Hepatocyte (in vitro differentiated cells): ENCODE results near the gene ADAM10. TPM values are rescaled to one million over a fixed set of nuclear protein-coding genes. Genes with fewer than 3 reads are reported as not detected.

Source experiments
- DNase-seq: peaks from one replicate; pipeline ENCODE4 v3.0.0-alpha.2; 2016; ENCODE audit warnings: low spot score
- H2AFZ ChIP-seq: fragments of 200-600 bp; sonication (generic); 2 replicates; pipeline ENCODE4 v1.6.0; 2016; ENCODE audit warnings: antibody characterized with exemption, mild to moderate bottlenecking
- H3K27ac ChIP-seq: fragments of 200-600 bp; sonication (generic); 2 replicates; pipeline ENCODE4 v1.5.1; 2016; ENCODE audit warnings: mild to moderate bottlenecking
- H3K27me3 ChIP-seq: fragments of 200-600 bp; sonication (generic); 2 replicates; pipeline ENCODE4 v1.6.1; 2016
- H3K36me3 ChIP-seq: fragments of 200-600 bp; sonication (generic); replicated peaks from 2 replicates; pipeline ENCODE4 v1.5.1; 2016; ENCODE audit warnings: low read depth; ENCODE audit not compliant: insufficient read depth
- H3K4me1 ChIP-seq: fragments of 200-600 bp; sonication (generic); 2 replicates; pipeline ENCODE4 v1.5.1; 2016; ENCODE audit warnings: mild to moderate bottlenecking, moderate library complexity; ENCODE audit not compliant: insufficient read depth
- H3K4me2 ChIP-seq: fragments of 200-600 bp; sonication (generic); 2 replicates; pipeline ENCODE4 v1.6.0; 2016
- H3K4me3 ChIP-seq: fragments of 200-600 bp; sonication (generic); 2 replicates; pipeline ENCODE4 v1.5.1; 2016; ENCODE audit warnings: mild to moderate bottlenecking
- H3K79me2 ChIP-seq: fragments of 200-600 bp; sonication (generic); 2 replicates; pipeline ENCODE4 v1.6.0; 2017; ENCODE audit warnings: mild to moderate bottlenecking
- H3K9me2 ChIP-seq: fragments of 200-600 bp; sonication (generic); replicated peaks from 2 replicates; pipeline ENCODE4 v1.6.0; 2017; ENCODE audit warnings: mild to moderate bottlenecking; ENCODE audit not compliant: insufficient read depth
- H3K9me3 ChIP-seq: fragments of 200-600 bp; sonication (generic); 2 replicates; pipeline ENCODE4 v1.5.1; 2016; ENCODE audit warnings: low read depth, mild to moderate bottlenecking
- H4K20me1 ChIP-seq: fragments of 200-600 bp; sonication (generic); 2 replicates; pipeline ENCODE4 v1.6.0; 2016; ENCODE audit warnings: mild to moderate bottlenecking; ENCODE audit not compliant: insufficient read depth, poor library complexity, severe bottlenecking
- CTCF ChIP-seq: fragments of 200-600 bp; sonication (generic); IDR thresholded peaks from 2 replicates; pipeline ENCODE4 v1.5.1; 2016; ENCODE audit warnings: antibody characterized with exemption, mild to moderate bottlenecking; ENCODE audit not compliant: poor library complexity
- EZH2 ChIP-seq: fragments of 200-600 bp; sonication (generic); IDR thresholded peaks from 2 replicates; pipeline ENCODE4 v1.6.1; 2016; ENCODE audit warnings: antibody characterized with exemption, mild to moderate bottlenecking, borderline replicate concordance
- EZH2phosphoT487 ChIP-seq: fragments of 200-600 bp; sonication (generic); IDR thresholded peaks from one replicate; pipeline ENCODE4 v1.6.1; 2018; ENCODE audit warnings: antibody characterized with exemption, mild to moderate bottlenecking, low read depth, moderate library complexity; ENCODE audit not compliant: unreplicated experiment, severe bottlenecking
- WGBS: methylation state at CpG from one replicate; pipeline ENCODE4 v1.1.6; 2016; ENCODE audit warnings: low lambda C conversion rate; ENCODE audit errors: missing lambda C conversion rate; 5-methylcytosine and 5-hydroxymethylcytosine counted together
- polyA plus RNA-seq: library from polyadenylated mRNA; unstranded; fragments of >200 nt; fragmentation: Nextera tagmentation; extraction: Ambion mirVana; gene quantifications from 2 replicates; pipeline ENCODE4 v1.2.1, GENCODE V29; 2016
- total RNA-seq: library from RNA; depleted of rRNA; stranded (reverse); fragments of >200 nt; gene quantifications from 2 replicates; pipeline ENCODE4 v1.2.3, GENCODE V29; 2014

The ADAM10 gene
- total and polyA plus RNA-seq, 2 experiments from 2014 or later, result 112 to 163 TPM

DNA sequence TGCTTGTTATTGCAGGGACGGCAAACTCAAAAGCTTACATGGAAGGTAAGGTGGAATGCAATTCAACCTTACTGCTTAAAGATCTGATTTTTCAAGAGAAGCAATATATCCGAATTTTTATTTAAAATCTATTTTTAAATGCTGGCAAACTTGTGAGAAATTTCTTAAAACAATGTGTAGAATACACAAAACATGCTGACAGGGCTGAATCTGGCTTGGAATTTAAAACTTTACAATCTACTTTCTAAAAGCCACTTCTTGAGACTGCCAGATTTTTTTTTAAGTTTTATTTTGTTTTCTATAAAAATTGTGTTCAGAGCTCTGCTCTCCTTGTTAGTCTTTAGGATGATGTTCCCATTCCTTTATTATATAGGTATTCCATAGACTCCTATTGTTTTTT lies 146.7 kb downstream of the ADAM10 start:
- no peaks in the 10 kb centered on the region for H3K27me3 ChIP-seq
- H3K4me3 ChIP-seq, result no peak overlapping the region
- no peak overlapping the region for H3K27ac ChIP-seq
- 96% methylated on average over 2 of the region's 2 CpGs for WGBS
- no peaks in the 10 kb centered on the region for H3K9me2 ChIP-seq
- no peaks in the 10 kb centered on the region for H3K36me3 ChIP-seq
- DNase-seq, result no peak
- peaks cover 4% of the 10 kb centered on the region for H3K4me1 ChIP-seq
- no peaks in the 10 kb centered on the region for H3K79me2 ChIP-seq
- no peak for TF ChIP-seq EZH2
- no peak for TF ChIP-seq CTCF
- TF ChIP-seq EZH2phosphoT487, result no peak
- no peak overlapping the region for H2AFZ ChIP-seq
- H3K4me2 ChIP-seq, result no peak overlapping the region
- H4K20me1 ChIP-seq, result no peaks in the 10 kb centered on the region
- no peaks in the 10 kb centered on the region for H3K9me3 ChIP-seq

GRCh38 chr15:58598829-58599210 lies 150.7 kb downstream of the ADAM10 start:
- no peaks in the 10 kb centered on the region for H3K9me2 ChIP-seq
- H3K4me1 ChIP-seq, result no peaks in the 10 kb centered on the region
- H3K27ac ChIP-seq, result no peak overlapping the region
- H4K20me1 ChIP-seq, result no peaks in the 10 kb centered on the region
- H2AFZ ChIP-seq, result no peak overlapping the region
- no peak overlapping the region for H3K4me3 ChIP-seq
- no peak overlapping the region for H3K4me2 ChIP-seq
- no peak for DNase-seq
- H3K27me3 ChIP-seq, result no peaks in the 10 kb centered on the region
- TF ChIP-seq EZH2 (no peak), CTCF (no peak), EZH2phosphoT487 (no peak)
- H3K9me3 ChIP-seq, result no peaks in the 10 kb centered on the region
- H3K79me2 ChIP-seq, result no peaks in the 10 kb centered on the region
- WGBS, result 91% methylated on average over 3 of the region's 4 CpGs
- no peaks in the 10 kb centered on the region for H3K36me3 ChIP-seq

GRCh38 chr15:58597943-58598828 lies 151.3 kb downstream of the ADAM10 start:
- Histone ChIP-seq H3K4me1 (no peaks in the 10 kb centered on the region), H3K4me2 (no peak overlapping the region), H2AFZ (no peak overlapping the region), H3K79me2 (no peaks in the 10 kb centered on the region), H3K36me3 (no peaks in the 10 kb centered on the region), H3K4me3 (no peak overlapping the region), H3K9me2 (no peaks in the 10 kb centered on the region), H4K20me1 (no peaks in the 10 kb centered on the region), H3K9me3 (no peaks in the 10 kb centered on the region), H3K27me3 (no peaks in the 10 kb centered on the region), H3K27ac (no peak overlapping the region)
- TF ChIP-seq CTCF (no peak), EZH2phosphoT487 (no peak), EZH2 (no peak)
- no peak for DNase-seq
- 79% methylated on average over 4 of the region's 4 CpGs for WGBS
